Ishikawa (cell line): ENCODE measurements around the gene ACSBG1.
A peak's percentile ranks its signal among the peaks of the same experiment; 100 is the strongest.

Experiments used
- CEBPB ChIP-seq: IDR thresholded peaks from 2 replicates; pipeline ENCODE4 v1.6.1; 2012
- CREB1 ChIP-seq: IDR thresholded peaks from 2 replicates; pipeline ENCODE4 v1.6.1; 2012; ENCODE audit warnings: low read depth
- EGR1 ChIP-seq: IDR thresholded peaks from 2 replicates; pipeline ENCODE4 v1.6.1; 2012
- EP300 ChIP-seq: IDR thresholded peaks from 2 replicates; pipeline ENCODE4 v1.6.1; 2012; ENCODE audit warnings: borderline replicate concordance
- FOXM1 ChIP-seq: IDR thresholded peaks from 2 replicates; pipeline ENCODE4 v1.6.1; 2012; ENCODE audit warnings: low read depth, borderline replicate concordance
- NFIC ChIP-seq: IDR thresholded peaks from 2 replicates; pipeline ENCODE4 v1.6.1; 2012
- RAD21 ChIP-seq: IDR thresholded peaks from 2 replicates; pipeline ENCODE4 v1.6.1; 2012; ENCODE audit warnings: low read depth
- TAF1 ChIP-seq: IDR thresholded peaks from 2 replicates; pipeline ENCODE4 v1.6.1; 2012; ENCODE audit warnings: low read depth, mild to moderate bottlenecking
- TCF12 ChIP-seq: IDR thresholded peaks from 2 replicates; pipeline ENCODE4 v1.6.1; 2012; ENCODE audit warnings: low read depth
- TEAD4 ChIP-seq: IDR thresholded peaks from 2 replicates; pipeline ENCODE4 v1.6.1; 2012
- USF1 ChIP-seq: IDR thresholded peaks from 2 replicates; pipeline ENCODE4 v1.6.1; 2012
- YY1 ChIP-seq: IDR thresholded peaks from 2 replicates; pipeline ENCODE4 v1.6.1; 2012; ENCODE audit warnings: low read depth
- ZBTB7A ChIP-seq: IDR thresholded peaks from 2 replicates; pipeline ENCODE4 v1.6.1; 2012; ENCODE audit warnings: low read depth
- TF ChIP-seq, protein P1 (sequence below): IDR thresholded peaks from 2 replicates; pipeline ENCODE4 v1.6.1; 2012; ENCODE audit warnings: low read depth, mild to moderate bottlenecking
- TF ChIP-seq, protein P2 (sequence below): IDR thresholded peaks from 2 replicates; pipeline ENCODE4 v1.6.1; 2012

Gene ACSBG1

GRCh38 chr15:78148392-78149067 lies 85.8 kb downstream of the ACSBG1 start:
- no peak for TF ChIP-seq TAF1
- no peak for TF ChIP-seq ZBTB7A
- no peak for TF ChIP-seq CEBPB
- no peak for TF ChIP-seq RAD21

DNA sequence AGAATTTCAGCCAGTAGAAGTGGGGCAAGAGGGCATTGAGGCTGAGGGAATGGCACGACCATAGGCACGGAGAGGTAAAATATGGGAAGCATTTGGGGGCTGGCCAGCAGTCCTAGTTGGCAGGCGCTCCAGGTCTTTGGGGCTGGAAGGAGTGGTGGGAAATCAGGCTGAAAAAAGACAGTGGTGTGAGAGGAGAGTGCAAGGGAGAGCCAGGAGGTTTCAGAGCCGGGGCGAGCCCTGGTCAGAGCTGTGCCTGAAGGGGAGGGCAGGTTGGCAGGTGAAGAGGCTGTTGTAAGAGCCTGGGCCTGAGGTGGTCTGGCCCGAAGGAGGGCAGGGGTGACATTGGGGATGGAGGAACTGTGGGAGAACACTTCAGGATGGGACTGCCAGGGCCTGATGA lies 86.8 kb downstream of the ACSBG1 start:
- TF ChIP-seq CREB1 (no peak), NFIC (no peak), USF1 (no peak), EGR1 (no peak), TEAD4 (no peak), FOXM1 (no peak), RAD21 (no peak), CEBPB (no peak), EP300 (no peak), YY1 (no peak), TAF1 (no peak), TCF12 (no peak), ZBTB7A (no peak)
- TF ChIP-seq, protein P1, sequence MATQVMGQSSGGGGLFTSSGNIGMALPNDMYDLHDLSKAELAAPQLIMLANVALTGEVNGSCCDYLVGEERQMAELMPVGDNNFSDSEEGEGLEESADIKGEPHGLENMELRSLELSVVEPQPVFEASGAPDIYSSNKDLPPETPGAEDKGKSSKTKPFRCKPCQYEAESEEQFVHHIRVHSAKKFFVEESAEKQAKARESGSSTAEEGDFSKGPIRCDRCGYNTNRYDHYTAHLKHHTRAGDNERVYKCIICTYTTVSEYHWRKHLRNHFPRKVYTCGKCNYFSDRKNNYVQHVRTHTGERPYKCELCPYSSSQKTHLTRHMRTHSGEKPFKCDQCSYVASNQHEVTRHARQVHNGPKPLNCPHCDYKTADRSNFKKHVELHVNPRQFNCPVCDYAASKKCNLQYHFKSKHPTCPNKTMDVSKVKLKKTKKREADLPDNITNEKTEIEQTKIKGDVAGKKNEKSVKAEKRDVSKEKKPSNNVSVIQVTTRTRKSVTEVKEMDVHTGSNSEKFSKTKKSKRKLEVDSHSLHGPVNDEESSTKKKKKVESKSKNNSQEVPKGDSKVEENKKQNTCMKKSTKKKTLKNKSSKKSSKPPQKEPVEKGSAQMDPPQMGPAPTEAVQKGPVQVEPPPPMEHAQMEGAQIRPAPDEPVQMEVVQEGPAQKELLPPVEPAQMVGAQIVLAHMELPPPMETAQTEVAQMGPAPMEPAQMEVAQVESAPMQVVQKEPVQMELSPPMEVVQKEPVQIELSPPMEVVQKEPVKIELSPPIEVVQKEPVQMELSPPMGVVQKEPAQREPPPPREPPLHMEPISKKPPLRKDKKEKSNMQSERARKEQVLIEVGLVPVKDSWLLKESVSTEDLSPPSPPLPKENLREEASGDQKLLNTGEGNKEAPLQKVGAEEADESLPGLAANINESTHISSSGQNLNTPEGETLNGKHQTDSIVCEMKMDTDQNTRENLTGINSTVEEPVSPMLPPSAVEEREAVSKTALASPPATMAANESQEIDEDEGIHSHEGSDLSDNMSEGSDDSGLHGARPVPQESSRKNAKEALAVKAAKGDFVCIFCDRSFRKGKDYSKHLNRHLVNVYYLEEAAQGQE, result no peak
- TF ChIP-seq, protein P2, sequence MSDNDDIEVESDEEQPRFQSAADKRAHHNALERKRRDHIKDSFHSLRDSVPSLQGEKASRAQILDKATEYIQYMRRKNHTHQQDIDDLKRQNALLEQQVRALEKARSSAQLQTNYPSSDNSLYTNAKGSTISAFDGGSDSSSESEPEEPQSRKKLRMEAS, result no peak

DNA sequence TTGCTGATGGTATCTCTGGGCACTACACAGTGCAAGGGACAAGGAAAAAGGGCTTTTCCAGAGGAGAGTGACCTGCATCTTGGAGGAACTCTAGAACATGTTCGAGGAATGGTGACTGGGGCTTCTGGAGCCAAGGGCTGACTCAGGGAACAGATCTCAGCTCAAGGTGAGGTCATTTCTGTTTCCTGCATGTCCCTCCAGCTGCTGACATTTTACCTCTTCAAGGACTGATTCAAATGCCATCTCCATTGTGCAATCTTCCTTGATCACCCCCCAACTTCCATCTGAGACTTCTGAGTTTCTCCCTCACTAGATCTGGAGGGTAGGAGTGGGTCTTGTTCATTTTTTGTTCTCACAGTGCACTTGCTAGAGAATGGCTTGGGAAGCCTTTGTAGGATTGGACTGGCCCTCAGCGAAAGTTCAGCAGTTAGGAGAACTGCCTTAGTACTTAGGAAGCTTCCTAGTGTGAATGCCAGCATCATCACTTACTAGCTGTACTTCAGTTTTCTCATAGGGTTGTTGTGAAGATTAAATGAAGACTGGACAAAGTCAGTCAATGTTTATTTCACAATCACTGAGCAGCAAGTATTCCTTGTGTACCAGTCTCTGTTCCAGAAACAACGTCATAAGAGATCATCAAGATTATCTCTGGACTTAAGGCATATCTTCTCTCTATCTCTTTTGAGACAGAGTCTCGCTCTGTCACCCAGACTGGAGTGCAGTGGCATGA lies 87.8 kb downstream of the ACSBG1 start:
- TF ChIP-seq, protein P1, result no peak
- TF ChIP-seq EGR1 (no peak), NFIC (no peak), TCF12 (no peak), CEBPB (peak; percentile 94)
- TF ChIP-seq, protein P2, result no peak

- no peak for TF ChIP-seq RAD21
- no peak for TF ChIP-seq NFIC
- TF ChIP-seq, protein P1, result no peak
- no peak for TF ChIP-seq USF1
- TF ChIP-seq EP300, result no peak
- TF ChIP-seq EGR1, result no peak
Measured at GRCh38 chr15:78142332-78142731, 92.0 kb downstream of the ACSBG1 start.

- TF ChIP-seq RAD21 (no peak), CEBPB (no peak), USF1 (no peak), FOXM1 (no peak), EGR1 (no peak), TAF1 (no peak), TEAD4 (no peak), ZBTB7A (no peak), EP300 (no peak), NFIC (no peak), TCF12 (no peak), YY1 (no peak), CREB1 (no peak)
- TF ChIP-seq, protein P2, result no peak
- TF ChIP-seq, protein P1, result no peak
Measured at GRCh38 chr15:78140292-78140691, 94.1 kb downstream of the ACSBG1 start.
